T47D (cell line): ENCODE results near the gene HHIP.

Experiments used
- DNase-seq, 2 experiments: peaks; one replicate each; pipeline versions ENCODE4 v3.0.0 to v3.0.0-alpha.2; 2011 to 2012; ENCODE audit warnings: low read depth in 1 of 2, low spot score in 1 of 2
- JUND ChIP-seq: IDR thresholded peaks from 2 replicates; pipeline ENCODE4 v1.6.1; 2012; ENCODE audit warnings: low read depth
- in situ Hi-C: cut with HindIII; loops from 2 replicates; pipeline ENCODE4 v1.10.0; 2016; ENCODE audit warnings: low sequenced_read_pairs, low pct_unique_long_range_greater_than_20kb

Gene HHIP

DNA sequence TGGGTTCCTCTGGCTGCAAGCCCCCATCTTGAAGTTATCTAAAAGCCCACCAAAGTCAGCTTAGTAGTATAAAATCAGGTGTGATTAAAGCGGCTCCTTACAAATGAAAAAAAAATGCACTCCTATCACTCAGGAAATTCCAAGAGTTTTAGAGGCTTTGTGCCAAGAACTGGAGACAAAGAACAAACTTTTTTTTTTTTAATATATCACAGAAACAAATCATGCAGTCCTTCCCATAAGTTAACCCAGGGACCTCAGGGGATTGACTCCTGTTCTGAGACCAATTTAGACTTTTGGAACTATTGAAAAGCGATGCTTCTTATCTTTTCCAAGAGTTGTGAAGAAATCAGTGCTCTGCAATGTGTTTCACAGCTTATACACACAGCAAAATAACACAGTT lies 53.6 kb downstream of the HHIP start:
- no peak for DNase-seq
- TF ChIP-seq JUND, result no peak
- in situ Hi-C loops, result no loop called here

DNA sequence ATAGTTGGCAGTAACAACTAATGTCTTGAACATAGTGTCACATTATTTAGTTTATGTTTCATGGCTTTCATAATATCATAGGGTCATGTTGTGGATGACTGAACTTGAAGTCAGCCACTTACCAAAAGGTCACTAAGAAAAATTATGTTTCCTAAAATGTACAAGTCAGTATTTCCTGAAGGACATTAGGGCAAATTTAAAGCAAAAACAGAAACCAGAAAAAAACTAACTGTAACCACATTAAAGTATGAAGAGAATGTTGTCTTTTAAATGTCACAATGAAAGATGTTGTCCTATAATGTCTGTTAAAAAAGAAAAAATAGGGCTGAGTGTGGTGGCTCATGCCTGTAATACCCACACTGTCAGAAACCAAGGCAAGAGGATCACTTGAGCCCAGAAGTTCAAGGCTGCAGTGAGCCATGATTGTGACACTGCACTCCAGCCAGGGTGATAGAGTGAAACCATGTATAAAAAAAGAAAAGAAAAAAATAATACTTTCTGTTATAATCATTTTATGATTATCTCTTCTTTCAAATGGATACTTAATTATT lies 55.8 kb downstream of the HHIP start:
- no peak for TF ChIP-seq JUND

DNA sequence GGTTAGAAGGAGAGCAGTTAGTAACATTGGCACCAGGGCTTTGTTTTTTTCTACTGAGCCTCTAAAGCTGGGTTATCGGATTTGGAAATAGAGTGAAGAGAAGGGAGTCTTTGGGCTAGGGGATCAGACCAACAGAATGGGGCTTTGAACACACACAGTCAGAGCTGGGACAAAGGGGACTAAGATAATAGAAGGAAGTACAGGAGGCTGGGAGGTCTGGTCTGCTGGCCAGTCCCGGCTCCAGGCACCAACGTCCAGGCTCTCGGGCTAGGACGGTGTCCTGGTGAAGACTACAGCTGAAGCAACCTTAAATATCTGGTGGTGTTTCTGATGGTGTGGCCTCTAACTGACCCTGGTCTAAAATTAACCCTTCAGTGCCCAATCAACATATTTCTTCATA lies 57.5 kb downstream of the HHIP start:
- in situ Hi-C loops, result no loop called here
- TF ChIP-seq JUND, result no peak
- DNase-seq, result no peak

More for the DNA sequence above, 55.8 kb downstream of the HHIP start:
- DNase-seq, result no peak
- in situ Hi-C loops, result no loop called here

DNA sequence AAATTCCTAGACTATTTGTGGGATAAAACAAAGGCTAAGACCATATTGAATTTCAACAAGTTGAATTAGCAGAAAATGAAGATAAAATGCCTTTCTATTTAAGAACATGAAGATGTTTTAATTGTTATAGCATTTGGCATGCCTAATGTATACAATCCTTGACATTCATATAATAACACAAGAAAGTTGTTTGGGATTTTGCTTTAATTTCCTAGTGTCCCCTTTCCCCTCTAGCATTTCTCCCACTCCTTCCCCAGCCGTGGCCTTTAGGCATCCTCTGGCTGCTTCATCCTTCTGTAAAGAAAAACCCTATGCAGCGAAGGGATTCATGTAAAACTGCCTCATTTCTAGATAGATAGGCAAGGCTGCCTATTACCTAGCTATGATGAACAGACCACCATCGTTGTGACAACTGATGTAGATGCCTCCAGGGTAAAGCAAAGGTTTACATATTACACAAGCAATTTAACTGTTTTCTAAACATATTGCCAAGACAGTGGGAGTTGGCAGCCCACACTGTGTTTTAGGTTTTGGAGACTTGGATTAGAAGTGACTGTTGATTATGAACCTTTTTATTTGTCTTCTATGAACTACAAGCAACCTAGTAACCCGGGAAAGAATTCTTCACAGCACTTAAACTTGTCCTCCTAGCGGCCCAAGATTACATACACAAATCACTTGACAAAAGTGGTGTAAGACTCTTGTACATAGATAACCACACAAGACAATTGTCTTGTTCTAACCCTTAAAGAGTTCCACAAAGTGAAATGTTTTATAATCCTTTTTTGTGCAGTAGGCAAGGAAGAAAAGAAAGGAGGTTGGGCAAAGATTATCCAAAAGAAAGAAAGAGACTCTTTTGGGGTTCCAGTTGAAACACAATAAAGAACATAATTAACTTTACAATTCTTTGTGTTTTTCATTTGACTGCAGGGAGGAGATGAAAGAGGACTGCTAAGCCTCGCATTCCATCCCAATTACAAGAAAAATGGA lies 59.9 kb downstream of the HHIP start:
- in situ Hi-C loops, result no loop called here
- peak in 1 of 2 experiments; percentile 2 for DNase-seq
- no peak for TF ChIP-seq JUND

DNA sequence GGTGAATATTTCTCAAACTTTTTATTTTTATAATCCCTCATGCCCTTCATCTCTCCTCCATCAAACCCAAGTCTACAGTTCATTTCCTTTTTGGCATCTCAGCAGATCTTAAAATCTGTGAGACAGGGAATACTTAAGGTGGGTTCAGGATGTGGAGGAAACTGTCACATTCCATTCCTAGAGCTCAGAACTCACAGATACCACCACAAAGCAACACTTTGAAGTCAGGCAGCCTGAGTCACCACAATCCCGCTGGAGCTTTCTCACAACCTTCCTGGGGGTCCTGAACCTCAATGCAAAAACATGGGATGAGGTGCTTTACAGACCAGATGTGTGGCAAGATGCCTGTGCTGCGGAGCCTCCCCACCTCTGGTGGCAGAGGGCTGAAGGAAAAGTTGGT lies 63.2 kb downstream of the HHIP start:
- in situ Hi-C loops, result no loop called here
- no peak for DNase-seq
- TF ChIP-seq JUND, result no peak

DNA sequence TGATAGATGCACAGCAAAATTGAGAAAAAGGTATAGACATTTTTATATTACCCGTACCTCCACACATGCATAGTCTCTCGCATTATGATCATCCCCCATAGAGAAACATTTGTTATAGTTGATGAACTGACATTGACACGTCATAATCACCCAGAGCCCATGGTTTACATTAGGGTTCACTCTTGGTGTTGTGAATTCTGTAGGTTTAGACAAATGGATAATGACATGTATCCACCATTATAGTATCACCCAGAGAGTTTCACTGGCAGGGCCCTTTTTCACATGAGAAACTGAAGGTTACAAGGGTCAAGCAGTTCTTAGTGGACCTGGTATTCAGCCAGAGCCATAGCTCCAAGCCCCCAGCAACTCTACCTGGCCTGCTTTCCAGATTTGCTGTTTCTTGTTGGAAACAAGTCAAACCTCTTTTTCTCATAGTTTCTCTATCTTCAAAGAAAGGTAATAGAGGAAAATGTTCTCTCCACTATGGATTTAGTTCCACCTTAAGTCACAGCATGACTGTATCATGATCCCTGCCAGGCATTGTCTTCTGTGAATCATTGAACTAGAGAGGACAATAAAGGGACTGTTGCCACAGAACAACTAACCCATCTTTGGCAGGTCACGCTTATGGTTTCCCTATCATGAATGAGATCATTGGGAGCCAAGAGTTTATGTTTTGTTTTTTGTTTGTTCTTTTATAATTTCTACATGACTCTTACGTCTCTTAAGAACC lies 64.0 kb downstream of the HHIP start:
- in situ Hi-C loops, result no loop called here
- no peak for TF ChIP-seq JUND
- peak in 1 of 2 experiments; percentile 7 for DNase-seq

DNA sequence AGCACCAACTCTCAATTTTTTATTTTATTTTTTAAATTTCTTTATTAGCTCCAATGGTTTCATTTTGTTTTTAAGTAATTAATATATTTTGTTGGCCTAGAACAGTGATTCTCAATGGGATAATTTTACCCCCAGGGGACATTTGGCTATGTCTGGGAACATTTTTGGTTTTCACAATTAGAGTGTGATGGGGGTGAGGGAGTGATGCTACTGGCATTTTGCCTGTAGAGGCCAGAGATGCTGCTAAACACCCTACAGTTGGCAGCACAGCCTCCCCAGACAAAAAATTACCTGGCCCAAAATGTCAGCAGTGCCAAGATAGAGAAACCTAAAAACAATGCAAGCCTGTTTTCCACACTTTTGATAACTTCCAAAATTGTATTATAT lies 64.6 kb downstream of the HHIP start:
- in situ Hi-C loops, result no loop called here
- DNase-seq, result no peak
- TF ChIP-seq JUND, result no peak

DNA sequence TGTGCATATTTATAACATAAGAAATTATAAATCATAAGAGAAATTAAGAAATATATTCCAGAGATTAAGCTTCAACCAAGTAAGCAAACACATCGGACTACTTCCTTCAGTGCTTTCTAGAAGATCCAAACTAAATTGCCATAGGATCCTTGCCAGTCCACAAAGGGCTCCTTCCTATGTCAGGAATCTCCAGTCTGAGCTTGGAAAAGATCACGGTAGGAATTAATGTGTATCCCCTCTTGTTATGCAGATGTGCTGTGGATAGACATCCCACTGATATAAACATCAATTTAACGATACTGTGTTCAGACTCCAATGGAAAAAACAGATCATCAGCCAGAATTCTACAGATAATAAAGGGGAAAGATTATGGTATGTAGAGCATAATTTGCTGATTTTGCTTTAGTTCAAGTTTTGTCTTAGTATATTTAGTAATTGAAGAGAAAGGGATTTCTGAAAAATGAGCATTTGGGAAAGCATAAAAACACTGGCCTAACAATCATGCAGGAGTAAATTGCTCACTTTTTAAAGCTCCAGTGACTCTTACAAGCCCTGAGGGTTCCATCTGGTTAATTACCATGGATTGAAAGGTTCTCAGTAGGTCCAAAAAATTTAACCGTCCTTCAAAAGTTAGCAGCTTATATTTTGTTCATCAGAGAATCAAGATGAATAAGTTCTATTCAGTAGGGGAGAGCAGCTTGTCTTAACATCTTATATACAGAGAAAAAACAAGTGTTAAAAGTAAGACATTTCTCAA lies 65.9 kb downstream of the HHIP start:
- no peak for DNase-seq
- in situ Hi-C loops, result no loop called here
- TF ChIP-seq JUND, result no peak

DNA sequence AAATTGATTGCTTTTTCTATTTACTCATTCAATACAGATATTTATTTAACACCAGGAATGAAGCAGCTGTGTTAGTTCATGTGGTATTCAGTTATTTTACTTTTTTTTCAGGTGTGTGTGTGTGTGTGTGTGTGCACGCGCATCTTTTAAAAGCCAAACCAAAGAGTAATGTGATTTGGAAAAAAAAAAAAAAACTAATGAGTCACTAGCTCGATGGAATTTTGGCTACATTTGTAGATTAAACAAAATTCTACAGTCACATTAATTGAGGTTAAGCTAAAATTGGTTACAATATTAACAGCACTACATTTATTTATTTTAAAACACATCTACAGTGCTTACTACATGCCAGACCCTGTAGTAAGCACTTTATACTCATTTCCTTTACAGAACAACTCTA lies 66.8 kb downstream of the HHIP start:
- DNase-seq, result no peak
- in situ Hi-C loops, result no loop called here
- no peak for TF ChIP-seq JUND

DNA sequence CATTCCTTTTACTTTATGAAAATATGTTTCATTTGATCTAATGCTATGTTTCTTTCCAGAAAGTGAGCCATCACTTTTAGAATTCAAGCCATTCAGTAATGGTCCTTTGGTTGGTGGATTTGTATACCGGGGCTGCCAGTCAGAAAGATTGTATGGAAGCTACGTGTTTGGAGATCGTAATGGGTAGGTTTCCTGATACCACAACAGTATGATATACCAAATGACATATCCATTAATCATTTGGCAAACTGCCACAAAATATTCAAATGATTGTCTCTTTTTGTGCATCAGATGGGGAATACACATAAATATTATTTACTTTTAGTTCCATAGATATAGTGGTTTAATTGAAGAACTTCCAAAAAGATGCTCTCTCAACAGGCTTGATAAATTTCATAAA lies 68.2 kb downstream of the HHIP start:
- no peak for TF ChIP-seq JUND
- in situ Hi-C loops, result no loop called here
- DNase-seq, result no peak

DNA sequence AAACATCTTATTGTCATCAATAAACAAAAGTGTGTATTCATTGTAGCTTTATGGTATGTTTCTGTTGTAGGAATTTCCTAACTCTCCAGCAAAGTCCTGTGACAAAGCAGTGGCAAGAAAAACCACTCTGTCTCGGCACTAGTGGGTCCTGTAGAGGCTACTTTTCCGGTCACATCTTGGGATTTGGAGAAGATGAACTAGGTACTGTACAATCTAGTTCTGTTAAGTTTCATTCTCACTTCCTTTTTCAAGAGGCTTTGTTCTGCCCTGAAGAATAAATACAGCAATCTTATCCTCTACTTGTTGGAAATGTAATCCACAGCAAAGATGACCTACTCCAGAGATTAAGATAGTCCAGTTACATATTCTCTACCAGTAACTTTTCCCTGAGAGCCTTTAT lies 69.3 kb downstream of the HHIP start:
- in situ Hi-C loops, result no loop called here
- no peak for DNase-seq
- no peak for TF ChIP-seq JUND

DNA sequence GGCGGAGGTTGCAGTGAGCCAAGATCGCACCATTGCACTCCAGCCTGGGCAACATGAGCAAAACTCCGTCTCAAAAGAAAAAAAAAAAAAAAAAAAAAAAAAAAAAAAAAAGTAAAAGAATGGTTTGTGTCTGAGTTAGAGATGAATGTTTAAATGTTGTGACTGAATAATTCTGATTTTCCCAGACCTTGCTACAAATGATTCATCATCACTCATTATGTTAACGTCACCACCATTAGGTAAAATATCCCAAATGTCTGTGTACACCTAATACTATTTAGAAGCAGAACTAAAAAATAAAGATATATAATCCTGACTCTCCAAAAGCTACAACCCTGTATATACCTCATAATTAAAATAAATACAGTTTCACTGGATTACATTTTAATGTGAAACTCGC lies 70.8 kb downstream of the HHIP start:
- no peak for DNase-seq
- in situ Hi-C loops, result no loop called here
- TF ChIP-seq JUND, result no peak
